Stimulated activated CD4-positive, alpha-beta T cell treated with anti-CD3 and anti-CD28 coated beads, Interleukin-4, amount 100 ng/mL, for 48 hours (primary cell): ENCODE measurements around the gene ERP27.
A peak's percentile ranks its signal among the peaks of the same experiment; 100 is the strongest.

ENCODE experiments used
- DNase-seq, 2 donors: peaks; one replicate each; pipeline ENCODE4 v3.0.0-alpha.2; 2020; ENCODE audit warnings: low read depth in 2 of 2

ERP27 gene

GRCh38 chr12:14903386-14904098 lies 34.8 kb downstream of the ERP27 start:
- no peak for DNase-seq

- no peak for DNase-seq
Measured at GRCh38 chr12:14902465-14902864, 35.9 kb downstream of the ERP27 start.

GRCh38 chr12:14901228-14901562 lies 37.1 kb downstream of the ERP27 start:
- DNase-seq: no peak

- DNase-seq: no peak
Measured at GRCh38 chr12:14900521-14901227, 37.7 kb downstream of the ERP27 start.

- DNase-seq: no peak
Measured at GRCh38 chr12:14896521-14897169, 41.7 kb downstream of the ERP27 start.

- DNase-seq: no peak
Measured at GRCh38 chr12:14893506-14894250, 44.7 kb downstream of the ERP27 start.

- no peak for DNase-seq
Measured at GRCh38 chr12:14892726-14893505, 45.4 kb downstream of the ERP27 start.

GRCh38 chr12:14890701-14891100 lies 47.6 kb downstream of the ERP27 start:
- DNase-seq: no peak

- DNase-seq: no peak
Measured at GRCh38 chr12:14886271-14886670, 52.1 kb downstream of the ERP27 start.

- DNase-seq: no peak
Measured at GRCh38 chr12:14885718-14886221, 52.6 kb downstream of the ERP27 start, which contains the start of gene MGP. TSS of gene MGP (minus strand) at chr12:14885854. CDS start at chr12:14885791, 63 bp downstream.

- peak; percentile 57 to 64 for DNase-seq
Measured at GRCh38 chr12:14884458-14884878, 53.9 kb downstream of the ERP27 start.

GRCh38 chr12:14883686-14884085 lies 54.7 kb downstream of the ERP27 start:
- DNase-seq: no peak

- DNase-seq: no peak
Measured at GRCh38 chr12:14880890-14881453, 57.4 kb downstream of the ERP27 start.

GRCh38 chr12:14879222-14879933 lies 59.0 kb downstream of the ERP27 start:
- DNase-seq: no peak

- no peak for DNase-seq
Measured at GRCh38 chr12:14878488-14878887, 59.8 kb downstream of the ERP27 start.

- DNase-seq: no peak
Measured at GRCh38 chr12:14876833-14877232, 61.5 kb downstream of the ERP27 start.

- no peak for DNase-seq
Measured at GRCh38 chr12:14874882-14875281, 63.5 kb downstream of the ERP27 start.

GRCh38 chr12:14873440-14874185 lies 64.7 kb downstream of the ERP27 start:
- no peak for DNase-seq

GRCh38 chr12:14871886-14872285 lies 66.5 kb downstream of the ERP27 start:
- DNase-seq: no peak
